Measurements from ENCODE around the gene DNA2.

DNA2 gene

GRCh38 chr10:68408898-68409518, 62.8 kb downstream of the DNA2 start:
- no peaks in the 10 kb centered on the region for H3K9me3 ChIP-seq (ENCODE audit: severe bottlenecking)
- no peak overlapping the region for H3K4me3 ChIP-seq (ENCODE audit: low read depth, low read length)
- peaks cover 10% of the 10 kb centered on the region for H3K36me3 ChIP-seq
- no peaks in the 10 kb centered on the region for H3K27me3 ChIP-seq (ENCODE audit: insufficient read depth, low read depth, severe bottlenecking)
- TF ChIP-seq CTCF (IDR thresholded peaks at IDR 0.05; ENCODE audit: low read depth, low read length): no peak
- no peak for DNase-seq
- H3K27ac ChIP-seq: no peak overlapping the region

- peak within 1 kb of the TSS; percentile 95 for H3K4me3 ChIP-seq (ENCODE audit: low read depth, low read length)
- no peaks in the 10 kb centered on the region for H3K9me3 ChIP-seq (ENCODE audit: severe bottlenecking)
- H3K36me3 ChIP-seq: peaks cover 16% of the 10 kb centered on the region
- DNase-seq: peak; percentile 84
- peak; percentile 65 for TF ChIP-seq CTCF (IDR thresholded peaks at IDR 0.05; ENCODE audit: low read depth, low read length)
- peak within 1 kb of the TSS; percentile 99 for H3K27ac ChIP-seq
- no peaks in the 10 kb centered on the region for H3K27me3 ChIP-seq (ENCODE audit: insufficient read depth, low read depth, severe bottlenecking)
Observed at GRCh38 chr10:68406815-68407548, 64.8 kb downstream of the DNA2 start, which contains the start of gene RUFY2. Gene RUFY2, minus strand, starts transcription at chr10:68407277. Its CDS starts 88 bp downstream, at chr10:68407189.

GRCh38 chr10:68406111-68406814, 65.5 kb downstream of the DNA2 start:
- Histone ChIP-seq H3K4me3 (ENCODE audit: low read depth, low read length) (peak overlapping the region; percentile 95), H3K27ac (peak overlapping the region; percentile 99), H3K27me3 (ENCODE audit: insufficient read depth, low read depth, severe bottlenecking) (no peaks in the 10 kb centered on the region), H3K36me3 (peaks cover 21% of the 10 kb centered on the region), H3K9me3 (ENCODE audit: severe bottlenecking) (no peaks in the 10 kb centered on the region)
- peak; percentile 75 for DNase-seq
- no peak for TF ChIP-seq CTCF (IDR thresholded peaks at IDR 0.05; ENCODE audit: low read depth, low read length)

GRCh38 chr10:68403701-68404100, 68.1 kb downstream of the DNA2 start:
- DNase-seq: peak; percentile 77
- Histone ChIP-seq H3K27me3 (ENCODE audit: insufficient read depth, low read depth, severe bottlenecking) (no peaks in the 10 kb centered on the region), H3K27ac (0 out of 2 replicates have a peak overlapping the region, but pooled peaks have one; percentile 7), H3K9me3 (ENCODE audit: severe bottlenecking) (no peaks in the 10 kb centered on the region), H3K4me3 (ENCODE audit: low read depth, low read length) (no peak overlapping the region), H3K36me3 (peaks cover 42% of the 10 kb centered on the region)
- no peak for TF ChIP-seq CTCF (IDR thresholded peaks at IDR 0.05; ENCODE audit: low read depth, low read length)

- DNase-seq: no peak
- Histone ChIP-seq H3K9me3 (ENCODE audit: severe bottlenecking) (no peaks in the 10 kb centered on the region), H3K4me3 (ENCODE audit: low read depth, low read length) (no peak overlapping the region), H3K36me3 (peaks cover 42% of the 10 kb centered on the region), H3K27me3 (ENCODE audit: insufficient read depth, low read depth, severe bottlenecking) (no peaks in the 10 kb centered on the region), H3K27ac (no peak overlapping the region; the same call in 1 of the 2 replicates)
- no peak for TF ChIP-seq CTCF (IDR thresholded peaks at IDR 0.05; ENCODE audit: low read depth, low read length)
Observed at GRCh38 chr10:68402276-68402675, 69.5 kb downstream of the DNA2 start.

Data from WERI-Rb-1 (cell line).